ENCODE measurements around the gene AKR1B15.
"Not testable (repeated sequence)": the region's sequence is repeated elsewhere in the genome, so short reads cannot be mapped to it uniquely, and the experiment has no call there.

The AKR1B15 gene

DNA sequence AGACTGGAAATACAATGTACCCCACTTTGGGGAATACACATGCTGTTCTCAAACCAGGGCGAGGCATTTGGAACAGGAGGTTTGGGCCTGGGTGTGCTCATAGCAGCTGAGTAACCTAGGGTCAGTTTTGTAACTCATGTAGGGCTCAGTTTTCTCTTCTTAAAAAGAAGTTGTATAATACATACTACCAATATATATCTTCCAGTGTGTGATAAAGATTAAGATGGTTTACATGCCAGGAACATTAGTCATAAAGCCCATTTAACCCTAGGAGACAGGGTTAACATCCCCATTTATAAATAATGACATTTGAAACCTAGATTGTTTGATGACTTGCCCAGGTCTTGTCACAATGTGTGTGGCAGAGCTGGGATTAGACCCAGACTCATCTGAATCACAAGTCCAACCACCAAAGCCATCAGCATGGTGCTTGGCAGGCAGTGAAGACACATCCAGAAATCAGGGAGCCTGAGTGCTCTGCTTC is 15.6 kb upstream of the AKR1B15 start:
- no peak for FAIRE-seq

DNA sequence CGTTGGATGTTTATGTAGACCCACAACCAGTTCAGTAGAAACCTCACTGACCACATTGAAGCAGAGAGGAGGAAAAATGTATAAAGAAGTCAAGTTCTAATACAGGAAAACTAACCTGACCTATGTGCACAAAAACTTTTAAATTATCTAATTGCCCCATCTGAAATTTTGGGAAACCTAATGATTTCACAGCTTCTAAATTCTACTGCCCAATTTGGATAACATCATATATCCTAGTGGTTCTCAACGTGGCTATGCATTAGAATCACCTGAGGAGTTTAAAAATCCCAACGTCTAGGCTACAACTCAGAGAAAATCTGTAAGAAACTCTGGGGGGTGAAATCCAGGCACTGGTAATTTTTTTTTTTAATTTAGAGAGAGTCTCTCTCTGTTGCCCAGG is 14.3 kb upstream of the AKR1B15 start:
- no peak for FAIRE-seq

GRCh38 chr7:134535272-134535918 is 13.5 kb upstream of the AKR1B15 start:
- FAIRE-seq = no peak

DNA sequence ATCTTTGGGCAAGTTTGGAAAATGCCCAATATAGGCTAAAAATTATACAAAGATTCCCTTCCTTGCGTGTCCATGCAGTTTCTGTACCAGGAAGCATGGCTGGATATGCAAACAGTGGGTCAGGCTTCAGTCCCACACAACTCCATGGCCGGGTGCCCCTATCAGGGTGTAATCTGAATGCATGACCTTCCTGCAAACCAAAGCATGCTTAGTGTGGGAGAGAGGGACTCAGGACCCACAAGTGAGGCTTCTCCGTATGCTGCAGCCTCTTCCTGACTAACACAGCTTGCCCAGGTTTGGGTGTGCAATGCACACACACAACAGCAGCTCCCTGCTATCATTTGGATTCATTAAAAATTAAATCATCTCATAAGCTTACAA is 13.0 kb upstream of the AKR1B15 start:
- FAIRE-seq = no peak

DNA sequence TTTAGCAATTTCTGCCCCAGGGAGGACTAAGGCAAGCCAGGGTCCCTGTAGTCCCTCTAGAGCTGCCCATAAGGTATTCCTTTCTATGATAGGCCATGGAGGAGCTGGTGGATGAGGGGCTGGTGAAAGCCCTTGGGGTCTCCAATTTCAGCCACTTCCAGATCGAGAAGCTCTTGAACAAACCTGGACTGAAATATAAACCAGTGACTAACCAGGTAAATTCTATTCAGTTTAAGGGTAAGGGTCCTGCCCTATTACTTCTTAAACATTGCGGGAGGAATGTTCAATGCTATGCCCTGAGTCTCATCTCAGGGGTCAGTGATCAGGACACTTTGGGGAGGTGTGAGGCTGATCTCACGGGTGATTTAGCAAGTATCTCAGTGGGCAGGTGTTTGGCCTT is 12.4 kb upstream of the AKR1B15 start:
- not testable (repeated sequence) for FAIRE-seq

- not testable (repeated sequence) for FAIRE-seq
Measured at GRCh38 chr7:134537273-134537781, 11.6 kb upstream of the AKR1B15 start.

DNA sequence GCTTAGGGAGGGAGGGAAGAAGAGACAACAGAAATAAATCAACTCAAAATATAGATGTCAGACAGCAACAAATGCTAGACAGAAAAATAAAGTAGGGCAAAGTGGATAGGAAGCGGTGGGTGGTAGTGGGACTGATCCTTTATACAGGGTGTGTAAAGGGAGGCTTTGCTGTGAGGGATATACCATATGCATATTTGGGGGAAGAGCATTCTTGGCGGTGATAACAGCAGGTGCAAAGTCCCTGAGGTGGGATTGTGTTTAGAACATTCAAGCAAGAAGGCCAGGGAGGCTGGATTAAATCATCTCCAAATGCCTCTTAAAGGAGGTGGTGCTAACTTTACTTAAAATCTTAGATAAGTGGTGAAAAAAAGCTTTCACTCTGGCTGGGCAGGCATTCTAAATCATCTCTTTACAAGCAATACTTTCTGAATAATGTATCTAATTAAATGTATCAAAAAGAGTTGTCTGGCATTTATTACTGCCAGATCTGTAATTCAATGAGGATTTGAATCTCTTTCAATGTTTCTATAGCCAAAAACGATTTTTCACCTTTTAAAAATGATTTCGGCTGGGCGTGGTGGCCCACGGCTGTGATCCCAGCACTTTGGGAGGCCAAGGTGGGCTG is 9.4 kb upstream of the AKR1B15 start:
- no peak for FAIRE-seq

DNA sequence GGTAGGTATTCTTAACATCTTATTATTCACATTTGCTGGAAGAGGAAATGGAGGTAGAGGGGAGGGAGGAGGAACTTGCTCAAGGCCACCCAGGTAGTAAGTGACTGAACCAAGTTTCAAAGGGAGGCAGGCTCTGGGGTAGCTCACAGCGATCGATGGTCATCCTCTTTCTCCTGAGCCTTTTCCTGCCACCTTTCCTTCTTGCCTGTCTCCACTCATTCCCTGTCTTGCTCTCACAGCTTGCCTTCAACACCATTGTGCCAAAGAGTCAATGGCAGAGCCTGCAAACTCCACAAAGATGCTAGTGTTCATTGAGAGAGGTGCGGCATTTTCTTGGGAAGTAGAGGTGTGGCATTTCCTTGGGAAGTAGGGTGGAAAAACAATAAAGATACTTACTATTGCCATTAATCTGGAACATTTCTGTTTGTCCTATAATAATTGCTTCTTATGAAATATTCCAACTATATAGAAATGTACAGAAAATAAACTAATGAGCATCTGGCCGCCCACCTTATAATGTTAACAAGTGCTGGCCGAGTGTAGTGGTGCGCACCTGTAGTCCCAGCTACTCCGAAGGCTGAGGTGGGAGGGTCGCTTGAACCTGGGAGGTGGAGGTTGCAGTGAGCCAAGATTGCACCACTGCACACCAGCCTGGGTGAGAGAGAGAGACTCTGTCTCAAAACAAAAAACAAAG is 7.3 kb upstream of the AKR1B15 start:
- not testable (repeated sequence) for FAIRE-seq

- no peak for FAIRE-seq
Measured at GRCh38 chr7:134542195-134542771, 6.6 kb upstream of the AKR1B15 start.

DNA sequence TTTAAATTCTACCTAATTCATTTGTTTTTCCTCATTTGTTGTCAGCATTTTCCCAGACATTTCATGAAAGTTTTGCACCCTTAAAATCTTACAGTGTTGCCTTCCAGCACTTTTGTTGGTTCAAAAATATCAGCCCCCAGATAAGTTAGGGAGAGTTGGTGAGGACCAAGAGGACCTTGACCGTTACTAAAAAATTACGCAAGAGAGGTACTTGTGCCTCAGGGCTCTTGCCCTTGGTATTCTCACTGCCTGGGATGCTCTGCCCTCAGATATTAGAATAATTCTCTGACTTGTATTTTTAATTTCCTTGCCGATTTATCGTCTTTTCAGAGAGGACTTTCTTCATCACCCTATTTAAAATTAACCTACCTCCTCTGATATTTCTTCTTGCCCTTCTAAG is 3.5 kb upstream of the AKR1B15 start:
- no peak for FAIRE-seq

- FAIRE-seq = no peak
Measured at GRCh38 chr7:134545918-134546317, 3.0 kb upstream of the AKR1B15 start.

GRCh38 chr7:134546955-134547354 is 2.0 kb upstream of the AKR1B15 start:
- FAIRE-seq = no peak

DNA sequence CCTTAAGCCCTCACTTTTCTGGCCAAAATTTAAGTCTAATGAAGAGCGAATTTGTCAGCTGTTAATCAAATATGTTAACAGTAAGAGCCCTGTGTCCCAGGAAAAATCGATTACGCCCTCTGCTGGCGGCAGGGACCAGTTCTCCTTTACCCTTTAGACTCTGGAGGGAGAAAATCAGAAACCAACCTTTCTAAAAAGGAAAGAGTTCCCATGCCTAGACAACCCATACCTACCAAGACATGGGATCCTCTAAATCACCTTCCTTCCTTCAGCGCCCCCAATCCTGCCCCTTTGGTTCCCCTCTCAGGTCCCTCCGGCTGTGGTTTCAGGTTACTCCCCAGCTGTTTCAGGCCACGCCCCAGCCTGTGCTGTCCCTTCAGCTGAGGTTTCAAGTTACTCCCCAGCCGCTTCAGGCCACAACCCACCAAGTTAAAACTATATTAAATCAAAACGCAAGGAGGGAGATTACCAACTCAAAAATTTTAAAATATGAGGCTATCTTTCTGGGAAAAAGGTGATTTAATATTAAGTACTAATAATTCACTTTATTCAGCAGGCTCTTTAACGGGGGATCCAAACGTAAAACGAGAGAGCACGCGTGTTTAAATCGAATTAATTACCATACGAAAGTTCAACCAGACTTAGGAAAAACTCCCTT is 1.4 kb upstream of the AKR1B15 start:
- FAIRE-seq = no peak

DNA sequence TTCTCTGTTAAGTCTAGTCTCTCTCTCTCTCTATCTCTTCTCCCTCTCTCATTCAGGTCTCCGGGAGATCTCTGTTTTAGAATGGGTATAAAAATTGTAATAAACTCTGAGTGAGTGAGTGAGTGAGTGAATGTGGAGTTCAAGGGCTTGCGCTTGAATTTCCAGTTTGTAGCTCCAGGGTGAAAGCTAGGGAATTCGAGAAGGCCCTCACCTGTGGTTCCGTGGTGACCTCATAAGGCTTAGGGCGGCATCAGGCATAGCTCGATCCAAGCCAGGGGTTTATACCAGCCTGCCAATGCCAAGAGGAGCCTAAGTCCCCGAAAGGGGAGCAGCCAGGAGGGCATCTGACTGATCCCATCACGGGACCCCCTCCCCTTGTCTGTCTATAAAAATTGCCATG is 456 bp downstream of the AKR1B15 start:
- FAIRE-seq = no peak

DNA sequence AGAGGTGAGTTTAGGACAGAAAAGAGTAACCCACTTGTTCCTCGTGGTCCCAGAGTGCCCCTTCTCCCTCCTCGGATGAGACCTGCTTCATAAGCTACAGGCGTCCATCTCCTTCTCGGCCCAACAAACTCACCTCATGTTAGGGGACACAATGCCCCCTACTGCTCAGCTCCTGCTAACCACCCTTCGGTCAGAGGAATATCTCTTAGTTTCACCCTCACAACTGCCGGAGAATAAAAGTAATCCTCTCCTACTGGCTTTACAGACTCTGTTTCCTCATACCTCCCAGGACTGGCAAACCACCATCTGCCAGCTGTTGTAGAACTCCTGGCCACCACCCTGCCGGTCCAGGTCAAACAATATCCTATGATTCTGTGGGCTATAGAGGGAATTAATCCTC is 3.2 kb downstream of the AKR1B15 start:
- FAIRE-seq = no peak

- FAIRE-seq = no peak
Measured at GRCh38 chr7:134553976-134554375, 5.1 kb downstream of the AKR1B15 start.

- FAIRE-seq = no peak
Measured at GRCh38 chr7:134554417-134554966, 5.6 kb downstream of the AKR1B15 start.

GRCh38 chr7:134557391-134557790 is 8.5 kb downstream of the AKR1B15 start:
- no peak for FAIRE-seq

DNA sequence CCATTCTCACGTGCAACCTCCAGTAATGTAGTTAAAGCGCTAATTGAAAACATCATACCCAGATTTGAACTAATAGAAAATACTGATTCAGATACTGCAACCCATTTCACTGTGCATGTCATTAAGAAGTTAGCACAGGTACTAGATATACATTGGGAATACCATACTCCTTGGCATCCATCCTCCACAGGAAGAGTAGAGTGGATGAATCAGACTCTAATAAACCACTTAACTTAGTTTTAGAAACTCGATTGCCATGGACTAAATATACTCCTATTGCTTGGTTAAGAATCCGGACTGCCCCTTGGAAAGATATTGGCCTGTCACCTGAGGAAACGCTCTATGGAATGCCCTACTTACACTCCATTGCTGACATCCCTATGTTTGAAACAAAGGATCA is 9.5 kb downstream of the AKR1B15 start:
- no peak for FAIRE-seq

GRCh38 chr7:134561616-134562015 is 12.7 kb downstream of the AKR1B15 start:
- not testable (repeated sequence) for FAIRE-seq

DNA sequence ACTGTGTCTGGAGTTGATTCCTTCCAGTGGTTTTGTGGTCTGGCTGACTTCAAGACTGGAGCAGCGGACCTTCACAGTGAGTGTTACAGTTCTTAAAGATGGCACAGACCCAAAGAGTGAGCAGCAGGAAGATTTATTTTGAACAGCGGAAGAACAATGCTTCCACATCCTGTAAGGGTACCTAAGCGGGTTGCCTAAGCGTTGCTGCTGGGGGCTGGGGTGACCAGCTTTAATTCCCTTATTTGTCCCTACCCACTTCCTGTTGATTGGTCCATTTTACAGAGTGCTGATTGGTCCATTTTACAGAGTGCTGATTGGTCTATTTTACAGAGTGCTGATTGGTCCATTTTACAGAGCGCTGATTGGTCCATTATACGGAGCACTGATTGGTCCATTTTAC is 13.2 kb downstream of the AKR1B15 start:
- FAIRE-seq = no peak

DNA sequence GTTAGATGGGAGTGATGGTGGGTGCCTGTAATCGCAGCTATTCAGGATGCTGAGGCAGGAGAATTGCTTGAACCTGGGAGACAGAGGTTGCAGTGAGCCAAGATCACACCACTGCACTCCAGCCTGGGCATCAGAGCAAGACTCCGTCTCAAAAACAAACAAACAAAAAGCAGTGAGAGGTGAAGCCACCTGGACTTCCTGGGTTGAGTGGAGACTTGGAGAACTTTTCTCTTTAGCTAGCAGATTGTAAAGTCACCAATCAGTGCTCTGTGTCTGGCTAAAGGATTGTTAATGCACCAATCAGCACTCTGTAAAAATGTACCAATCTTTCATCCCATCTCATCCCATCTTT is 14.5 kb downstream of the AKR1B15 start:
- not testable (repeated sequence) for FAIRE-seq

DNA sequence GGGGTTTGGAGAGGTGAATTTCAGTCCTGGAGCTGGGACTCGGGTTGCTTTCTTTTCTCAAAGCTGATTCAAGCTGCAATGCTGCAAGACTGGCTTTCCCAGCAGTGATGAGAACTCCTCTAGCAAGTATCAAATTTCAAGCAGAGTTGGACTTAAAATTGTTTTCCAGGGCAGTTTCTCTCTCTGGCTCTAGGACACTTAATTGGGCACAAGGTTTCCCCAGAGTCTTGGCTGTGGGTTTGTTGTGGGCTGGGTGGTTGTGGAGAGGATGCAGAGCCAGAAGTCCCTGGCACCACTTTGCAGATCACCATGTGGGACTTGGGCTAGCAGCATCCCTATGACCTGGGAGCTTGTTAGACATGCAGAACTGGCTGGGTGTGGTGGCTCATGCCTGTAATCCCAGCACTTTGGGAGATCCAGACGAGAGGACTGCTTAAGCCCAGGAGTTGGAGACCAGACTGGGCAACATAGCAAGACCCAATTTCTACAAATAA is 16.8 kb downstream of the AKR1B15 start:
- no peak for FAIRE-seq

All from endometrium (tissue), 2 donors.